ENCODE data around the gene RALA.
A peak's percentile ranks its signal among the peaks of the same experiment; 100 is the strongest.
"Not testable (repeated sequence)": the region's sequence is repeated elsewhere in the genome, so short reads cannot be mapped to it uniquely, and the experiment has no call there.

Gene RALA

GRCh38 chr7:39651265-39651664 is 27.9 kb downstream of the RALA start:
- DNase-seq: no peak

GRCh38 chr7:39656415-39656814 is 33.0 kb downstream of the RALA start:
- peak; percentile 72 for DNase-seq

- DNase-seq: no peak
Measured at GRCh38 chr7:39659356-39660013, 36.1 kb downstream of the RALA start.

- DNase-seq: no peak
Measured at GRCh38 chr7:39661960-39662359, 38.6 kb downstream of the RALA start.

GRCh38 chr7:39663263-39663662 is 39.9 kb downstream of the RALA start:
- DNase-seq: no peak

- no peak for DNase-seq
Measured at GRCh38 chr7:39664057-39664456, 40.7 kb downstream of the RALA start.

GRCh38 chr7:39664585-39664984 is 41.2 kb downstream of the RALA start:
- DNase-seq: no peak

- DNase-seq: no peak
Measured at GRCh38 chr7:39666562-39666961, 43.2 kb downstream of the RALA start.

GRCh38 chr7:39667341-39667923 is 44.1 kb downstream of the RALA start:
- no peak for DNase-seq

- not testable (repeated sequence) for DNase-seq
Measured at GRCh38 chr7:39668280-39668679, 44.9 kb downstream of the RALA start.

- DNase-seq: no peak
Measured at GRCh38 chr7:39670052-39670451, 46.7 kb downstream of the RALA start.

GRCh38 chr7:39670934-39671333 is 47.6 kb downstream of the RALA start:
- no peak for DNase-seq

GRCh38 chr7:39672176-39672575 is 48.8 kb downstream of the RALA start:
- no peak for DNase-seq

GRCh38 chr7:39673868-39674267 is 50.5 kb downstream of the RALA start:
- DNase-seq: no peak

- no peak for DNase-seq
Measured at GRCh38 chr7:39674406-39674805, 51.0 kb downstream of the RALA start.

- no peak for DNase-seq
Measured at GRCh38 chr7:39676346-39676745, 53.0 kb downstream of the RALA start.

- no peak for DNase-seq
Measured at GRCh38 chr7:39678930-39679709, 55.7 kb downstream of the RALA start.

- not testable (repeated sequence) for DNase-seq
Measured at GRCh38 chr7:39679874-39680273, 56.5 kb downstream of the RALA start.

GRCh38 chr7:39681887-39682441 is 58.6 kb downstream of the RALA start:
- DNase-seq: no peak

- DNase-seq: no peak
Measured at GRCh38 chr7:39683216-39683845, 60.0 kb downstream of the RALA start.

- no peak for DNase-seq
Measured at GRCh38 chr7:39686261-39686924, 63.0 kb downstream of the RALA start.

- no peak for DNase-seq
Measured at GRCh38 chr7:39688611-39689480, 65.5 kb downstream of the RALA start.

All from NCI-H1105 (cell line).